NCI-H1436 (cell line): ENCODE results near the gene ATAD1.
"Not testable (repeated sequence)": the region's sequence is repeated elsewhere in the genome, so short reads cannot be mapped to it uniquely, and the experiment has no call there.

Source experiments
- DNase-seq: peaks from one replicate; lab custom pipeline; 2025; lab: John Stamatoyannopoulos, UW

Gene ATAD1

GRCh38 chr10:87753995-87754866 lies 63.8 kb downstream of the ATAD1 start:
- no peak for DNase-seq

- no peak for DNase-seq
Measured at GRCh38 chr10:87752566-87752965, 65.5 kb downstream of the ATAD1 start.

- no peak for DNase-seq
Measured at GRCh38 chr10:87751274-87751673, 66.8 kb downstream of the ATAD1 start.

- no peak for DNase-seq
Measured at GRCh38 chr10:87750817-87751216, 67.2 kb downstream of the ATAD1 start.

- DNase-seq, result no peak
Measured at GRCh38 chr10:87750001-87750671, 67.9 kb downstream of the ATAD1 start.

GRCh38 chr10:87748244-87748643 lies 69.8 kb downstream of the ATAD1 start:
- DNase-seq, result not testable (repeated sequence)

GRCh38 chr10:87746911-87747310 lies 71.1 kb downstream of the ATAD1 start:
- DNase-seq, result no peak

- DNase-seq, result no peak
Measured at GRCh38 chr10:87744606-87745005, 73.4 kb downstream of the ATAD1 start.

- not testable (repeated sequence) for DNase-seq
Measured at GRCh38 chr10:87742992-87743610, 74.9 kb downstream of the ATAD1 start.

GRCh38 chr10:87740254-87740655 lies 77.8 kb downstream of the ATAD1 start:
- no peak for DNase-seq

- no peak for DNase-seq
Measured at GRCh38 chr10:87739703-87740102, 78.3 kb downstream of the ATAD1 start.

- DNase-seq, result not testable (repeated sequence)
Measured at GRCh38 chr10:87738253-87738652, 79.8 kb downstream of the ATAD1 start.

- DNase-seq, result peak; percentile 7
Measured at GRCh38 chr10:87734987-87735827, 82.8 kb downstream of the ATAD1 start.

- DNase-seq, result no peak
Measured at GRCh38 chr10:87733081-87733480, 84.9 kb downstream of the ATAD1 start.

- no peak for DNase-seq
Measured at GRCh38 chr10:87729940-87730339, 88.1 kb downstream of the ATAD1 start.

- DNase-seq, result no peak
Measured at GRCh38 chr10:87724789-87725188, 93.2 kb downstream of the ATAD1 start.

- no peak for DNase-seq
Measured at GRCh38 chr10:87723500-87723899, 94.5 kb downstream of the ATAD1 start.

GRCh38 chr10:87722716-87723115 lies 95.3 kb downstream of the ATAD1 start:
- DNase-seq, result no peak

GRCh38 chr10:87721781-87722180 lies 96.2 kb downstream of the ATAD1 start:
- DNase-seq, result no peak

- DNase-seq, result no peak
Measured at GRCh38 chr10:87720665-87721064, 97.4 kb downstream of the ATAD1 start.

GRCh38 chr10:87716348-87716670 lies 101.7 kb downstream of the ATAD1 start:
- DNase-seq, result no peak
